GM21367 (cell line): Measurements from ENCODE around the gene GPR12.
"Not testable (repeated sequence)": the region's sequence is repeated elsewhere in the genome, so short reads cannot be mapped to it uniquely, and the experiment has no call there.

Experiments
- ATAC-seq: cut with Tn5 transposase; IDR thresholded peaks from one replicate; pipeline ENCODE4 v1.9.1; 2021; ENCODE audit not compliant: unreplicated experiment

GPR12 gene

GRCh38 chr13:26749285-26749684, 11.3 kb downstream of the GPR12 start:
- ATAC-seq = no peak

GRCh38 chr13:26747706-26748105, 12.9 kb downstream of the GPR12 start:
- no peak for ATAC-seq

- no peak for ATAC-seq
Measured at GRCh38 chr13:26743971-26744370, 16.6 kb downstream of the GPR12 start.

GRCh38 chr13:26742691-26743358, 17.8 kb downstream of the GPR12 start:
- ATAC-seq = no peak

GRCh38 chr13:26735677-26736076, 24.9 kb downstream of the GPR12 start:
- no peak for ATAC-seq

DNA sequence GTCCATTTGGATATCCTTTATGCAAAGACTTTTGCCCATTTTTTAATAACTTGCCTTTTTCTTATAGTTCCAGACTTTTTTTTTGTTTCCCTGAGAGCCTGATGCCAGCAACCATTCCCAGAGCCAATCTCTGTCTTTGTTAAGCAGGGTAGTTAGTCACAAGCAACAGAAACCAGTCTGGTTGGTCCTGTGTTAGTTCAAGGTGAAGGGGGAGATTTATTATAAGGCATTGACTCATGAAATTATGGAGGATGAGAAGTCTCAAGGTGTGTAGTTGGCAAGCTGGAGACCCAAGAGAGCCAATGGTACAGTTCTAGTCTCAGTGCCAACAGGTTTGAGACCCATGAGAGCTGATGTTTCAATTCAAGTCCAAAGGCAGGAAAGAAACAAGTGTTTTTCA, 33.0 kb downstream of the GPR12 start:
- no peak for ATAC-seq

DNA sequence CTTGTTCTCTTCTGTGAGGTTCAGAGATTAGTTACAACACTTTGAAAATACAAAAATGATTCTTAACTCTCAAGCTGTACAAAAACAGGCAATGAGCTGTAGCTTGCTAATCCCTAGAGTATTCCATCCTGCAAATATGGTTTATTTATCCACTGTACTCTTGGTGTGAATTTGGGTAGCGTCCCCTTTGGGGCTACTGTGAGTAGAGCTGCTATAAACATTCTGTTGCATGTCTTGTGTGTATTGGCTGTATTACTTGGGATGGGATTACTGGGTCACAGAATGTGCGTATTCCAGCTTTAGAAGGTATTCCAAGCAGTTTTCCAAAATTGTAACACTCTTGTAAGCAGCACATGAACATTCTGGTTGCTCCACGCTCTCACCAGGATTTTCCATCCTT, 33.5 kb downstream of the GPR12 start:
- ATAC-seq = no peak

DNA sequence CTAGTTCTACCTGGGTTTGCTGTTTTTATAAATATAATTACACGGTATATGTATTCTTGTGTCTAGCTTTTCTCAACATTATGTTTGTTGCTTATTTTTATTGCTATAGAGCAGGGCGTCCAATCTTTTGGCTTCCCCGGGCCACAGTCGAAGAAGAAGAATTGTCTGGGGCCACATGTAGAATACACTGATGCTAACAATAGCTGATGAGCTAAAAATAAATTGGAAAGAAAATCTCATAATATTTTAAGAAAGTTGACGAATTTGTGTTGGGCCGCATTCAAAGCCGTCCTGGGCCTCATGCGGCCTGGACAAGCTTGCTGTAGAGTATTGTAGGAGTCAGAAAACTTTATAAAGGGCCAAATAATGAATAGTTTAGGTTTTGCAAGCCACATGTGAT, 33.9 kb downstream of the GPR12 start:
- ATAC-seq = no peak

DNA sequence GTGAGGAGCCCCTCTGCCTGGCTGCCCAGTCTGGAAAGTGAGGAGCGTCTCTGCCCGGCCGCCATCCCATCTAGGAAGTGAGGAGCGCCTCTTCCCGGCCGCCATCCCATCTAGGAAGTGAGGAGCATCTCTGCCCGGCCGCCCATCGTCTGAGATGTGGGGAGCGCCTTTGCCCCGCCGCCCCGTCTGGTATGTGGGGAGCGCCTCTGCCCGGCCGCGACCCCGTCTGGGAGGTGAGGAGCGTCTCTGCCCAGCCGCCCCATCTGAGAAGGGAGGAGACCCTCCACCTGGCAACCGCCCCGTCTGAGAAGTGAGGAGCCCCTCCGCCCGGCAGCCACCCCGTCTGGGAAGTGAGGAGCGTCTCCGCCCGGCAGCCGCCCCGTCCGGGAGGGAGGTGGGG, 37.0 kb downstream of the GPR12 start:
- ATAC-seq = not testable (repeated sequence)

- ATAC-seq = no peak
Measured at GRCh38 chr13:26722321-26722720, 38.3 kb downstream of the GPR12 start.

- ATAC-seq = peak; percentile 57
Measured at GRCh38 chr13:26721251-26722121, 39.1 kb downstream of the GPR12 start.

DNA sequence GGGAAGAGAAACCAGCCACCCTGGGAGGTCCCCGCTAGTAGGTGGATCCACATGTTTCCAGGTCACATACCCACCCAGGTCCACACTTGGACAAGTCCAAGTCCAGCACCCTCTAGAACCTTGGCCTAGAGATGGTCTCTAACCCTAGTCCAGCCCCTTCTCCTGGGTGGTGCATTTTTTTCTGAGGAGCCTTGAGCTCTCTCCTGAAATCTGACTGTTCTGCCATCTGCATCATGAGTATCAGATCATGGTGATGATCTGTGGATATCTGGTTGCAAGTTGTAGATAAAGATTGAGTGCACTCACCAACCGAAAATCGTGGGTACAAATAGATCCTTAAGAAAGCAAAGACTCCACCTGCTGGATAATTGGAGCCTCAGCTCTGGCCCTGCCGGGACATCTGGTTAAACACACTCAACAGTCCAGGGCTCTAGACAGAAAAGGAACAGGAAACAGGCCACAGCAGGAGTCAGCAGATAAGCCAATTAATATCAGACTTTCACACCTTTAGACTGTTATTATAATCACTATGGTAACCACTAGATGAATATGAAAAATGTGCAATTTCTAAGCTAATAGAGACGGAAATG, 41.1 kb downstream of the GPR12 start:
- no peak for ATAC-seq

DNA sequence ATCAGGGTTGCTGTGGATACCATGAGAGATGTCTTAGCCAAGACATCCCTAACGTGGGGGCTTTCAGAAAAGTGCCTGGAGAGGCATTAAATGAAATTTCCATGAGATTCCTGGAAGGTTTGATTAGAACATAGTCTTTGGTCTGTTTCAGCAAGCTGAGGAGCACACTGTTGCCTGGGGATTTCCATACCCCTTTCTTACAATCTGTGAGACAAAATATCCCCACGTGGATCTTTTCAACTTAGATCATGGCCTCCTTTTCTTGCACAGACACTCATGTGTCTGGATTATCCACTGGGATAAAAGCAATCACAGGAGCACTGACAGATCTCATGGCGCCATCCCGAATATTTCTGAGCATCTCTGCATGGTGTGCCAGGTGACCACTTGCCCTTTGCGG, 41.7 kb downstream of the GPR12 start:
- no peak for ATAC-seq

GRCh38 chr13:26718146-26718545, 42.4 kb downstream of the GPR12 start:
- no peak for ATAC-seq

DNA sequence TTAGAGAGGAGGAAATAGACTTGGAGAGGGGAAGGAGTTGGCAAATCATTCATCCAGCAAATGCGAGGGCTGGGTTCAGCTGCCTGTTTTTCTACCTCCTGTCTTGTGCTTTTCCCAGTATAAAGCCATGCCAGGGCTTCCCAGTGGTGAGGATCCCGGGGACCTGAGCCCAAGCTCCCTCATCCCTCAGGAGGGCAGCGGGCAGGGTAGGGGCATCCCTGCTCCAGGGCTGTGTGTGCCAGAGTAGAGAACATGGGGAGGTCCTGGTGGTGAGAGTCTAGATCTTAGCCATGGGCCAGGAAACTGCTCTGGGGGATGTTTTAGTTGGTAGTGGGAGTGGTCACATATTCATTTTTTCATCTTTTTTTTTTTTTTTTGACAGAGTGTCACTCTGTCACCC, 43.6 kb downstream of the GPR12 start:
- ATAC-seq = no peak

DNA sequence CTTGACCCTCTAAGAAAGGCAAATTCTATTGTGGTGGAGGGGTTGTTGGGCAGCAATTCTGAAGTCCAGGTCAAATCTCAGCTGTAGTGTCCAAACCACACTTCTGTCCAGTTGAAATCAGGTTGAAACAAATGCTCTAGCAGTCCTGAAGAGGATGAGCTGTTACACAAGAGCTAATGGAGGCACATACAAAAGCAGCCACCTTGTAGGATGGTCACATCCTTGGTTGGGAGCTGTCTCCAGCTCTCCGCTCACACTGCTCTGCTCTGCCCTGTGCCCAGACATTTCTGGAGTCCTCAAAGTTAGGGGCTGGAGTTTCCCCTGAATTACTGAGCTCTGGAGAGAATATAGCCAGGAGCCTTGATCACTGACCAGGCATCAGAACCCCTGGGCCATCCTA, 47.2 kb downstream of the GPR12 start:
- ATAC-seq = no peak

DNA sequence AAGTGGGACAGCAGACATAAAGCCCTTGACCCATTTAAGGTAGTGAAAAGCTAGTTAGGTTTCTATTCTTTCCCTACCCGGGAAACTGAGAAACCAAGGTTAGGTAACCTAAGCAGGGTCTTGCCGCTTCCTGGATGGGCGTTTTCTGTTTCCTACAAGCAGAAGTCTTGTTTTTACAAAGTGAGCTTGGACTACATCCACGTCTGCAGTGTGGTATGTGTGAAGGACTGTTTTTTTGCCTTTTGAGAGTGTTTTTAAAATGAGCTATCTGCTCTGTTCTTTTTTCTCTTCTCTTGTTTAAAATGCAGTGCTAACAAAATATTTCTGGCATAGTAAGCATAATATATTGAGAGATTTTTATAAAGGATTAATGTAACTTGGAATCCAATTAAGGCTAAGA, 49.4 kb downstream of the GPR12 start:
- no peak for ATAC-seq

- no peak for ATAC-seq
Measured at GRCh38 chr13:26710166-26710565, 50.4 kb downstream of the GPR12 start.

GRCh38 chr13:26709461-26709860, 51.1 kb downstream of the GPR12 start:
- no peak for ATAC-seq

DNA sequence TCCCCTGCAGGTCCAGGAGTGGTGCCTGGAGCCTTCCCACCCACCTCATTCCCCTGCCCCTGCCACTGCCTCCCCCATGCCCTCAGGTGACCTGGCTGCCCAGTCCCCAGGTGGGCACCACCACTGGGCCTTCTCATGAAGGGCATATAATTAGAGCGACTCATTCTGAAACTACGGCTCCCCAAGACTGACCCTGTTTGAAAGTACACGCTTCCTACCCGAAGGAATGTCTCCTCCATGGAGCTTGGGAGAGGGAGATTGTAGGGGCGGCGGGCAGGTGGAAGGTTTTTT, 52.6 kb downstream of the GPR12 start:
- ATAC-seq = no peak

DNA sequence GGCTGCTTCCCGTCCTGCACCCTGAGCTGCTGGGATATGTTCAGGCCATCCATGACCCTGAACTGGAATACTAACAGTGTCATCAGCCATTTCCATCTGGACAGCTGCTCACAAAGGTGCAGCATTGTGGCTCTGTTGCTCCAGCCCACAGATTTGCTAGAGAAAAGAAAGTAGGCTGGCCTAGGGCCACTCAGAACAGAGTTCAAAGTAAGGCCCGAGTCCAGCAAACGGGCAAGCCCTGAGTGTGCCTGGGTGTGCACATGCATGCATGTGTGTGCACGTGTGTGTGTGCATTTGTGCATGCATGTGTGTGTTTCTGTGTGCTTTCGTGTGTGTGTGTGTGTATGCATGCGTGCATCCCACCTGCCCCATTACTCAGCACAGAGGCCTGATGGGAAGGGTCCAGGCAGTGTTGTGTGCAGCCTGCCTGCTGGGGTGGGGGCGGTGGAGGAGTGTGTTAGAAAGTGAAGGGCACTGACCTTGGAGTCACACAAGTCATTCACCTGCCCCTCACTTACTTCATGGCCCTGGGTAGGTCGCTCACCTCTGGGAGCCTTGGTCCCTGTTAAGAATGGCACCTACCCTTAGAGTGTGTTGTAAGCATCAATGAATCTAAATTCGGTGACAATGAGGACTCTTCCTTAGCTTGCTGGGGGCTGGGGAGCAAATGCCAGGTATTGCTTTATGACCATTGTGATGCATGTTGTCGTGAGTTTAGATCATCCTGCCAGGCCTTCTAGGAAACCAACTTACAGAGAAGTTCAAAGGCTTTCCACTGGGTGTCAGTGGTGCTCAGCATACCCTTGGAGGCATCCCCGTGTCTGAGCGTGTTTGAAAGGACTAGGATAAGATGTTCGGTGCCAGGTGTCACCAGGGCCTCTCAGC, 53.2 kb downstream of the GPR12 start:
- ATAC-seq = no peak
